WTC11 (cell line): ENCODE data around the gene ASS1. TPM values are rescaled to one million over a fixed set of nuclear protein-coding genes. Genes with fewer than 3 reads are reported as not detected.

Experiments
- ATAC-seq: fragments of 200-7000 bp; cut with Tn5 transposase; 2 replicates; pipeline ENCODE4 v1.10.0; 2021; ENCODE audit warnings: mild to moderate bottlenecking, moderate library complexity
- CTCF ChIA-PET: fragments of 300-600 bp; sonication (Branson Sonifier 250); formaldehyde crosslinking; loops from one replicate; lab custom pipeline; 2021; ENCODE audit warnings: antibody characterized with exemption; lab: Charles Lee
- POLR2A ChIA-PET: fragments of 350-600 bp; sonication (Branson Sonifier 250); formaldehyde crosslinking; loops from one replicate; lab custom pipeline; 2021; ENCODE audit warnings: antibody characterized with exemption; lab: Charles Lee
- DNase-seq: peaks from one replicate; pipeline ENCODE4 v3.0.0; 2021; ENCODE audit warnings: low spot score
- H3K27ac Mint-ChIP-seq: 2 replicates; pipeline ENCODE4 v1.8.0; 2021; ENCODE audit warnings: mixed read lengths
- H3K27me3 Mint-ChIP-seq: 2 replicates; pipeline ENCODE4 v1.8.0; 2021; ENCODE audit warnings: low read depth, mild to moderate bottlenecking, moderate library complexity, mixed read lengths
- H3K36me3 Mint-ChIP-seq: 2 replicates; pipeline ENCODE4 v1.8.0; 2021; ENCODE audit warnings: mixed read lengths
- H3K4me1 Mint-ChIP-seq: 2 replicates; pipeline ENCODE4 v1.8.0; 2022; ENCODE audit warnings: mixed read lengths
- H3K4me3 Mint-ChIP-seq: 2 replicates; pipeline ENCODE4 v1.8.0; 2021; ENCODE audit warnings: mild to moderate bottlenecking, moderate library complexity, mixed read lengths
- H3K9me3 Mint-ChIP-seq: 2 replicates; pipeline ENCODE4 v1.8.0; 2021; ENCODE audit warnings: mixed read lengths
- CDX4 ChIP-seq: fragments of 250-450 bp; sonication (Bioruptor Pico); IDR thresholded peaks from 2 replicates; pipeline ENCODE4 v1.9.0; 2021; ENCODE audit warnings: moderate library complexity, mild to moderate bottlenecking, inconsistent platforms, borderline replicate concordance
- CREM ChIP-seq: sonication (generic); formaldehyde crosslinking; IDR thresholded peaks from 2 replicates; pipeline ENCODE4 v1.8.1; 2022; ENCODE audit warnings: mild to moderate bottlenecking, missing genetic modification reagents, moderate library complexity
- GTF2I ChIP-seq: fragments of 250-450 bp; sonication (Bioruptor Pico); conservative IDR thresholded peaks from 2 replicates; pipeline ENCODE4 v1.4.0; 2021; ENCODE audit warnings: mild to moderate bottlenecking
- IRF2 ChIP-seq: sonication (generic); formaldehyde crosslinking; IDR thresholded peaks from 2 replicates; pipeline ENCODE4 v1.8.0; 2022; ENCODE audit warnings: low read depth, missing genetic modification reagents, borderline replicate concordance
- JUN ChIP-seq: sonication (generic); formaldehyde crosslinking; IDR thresholded peaks from 2 replicates; pipeline ENCODE4 v1.8.0; 2023; ENCODE audit warnings: mild to moderate bottlenecking, missing genetic modification reagents
- MXD4 ChIP-seq: fragments of 250-450 bp; sonication (Bioruptor Pico); IDR thresholded peaks from 2 replicates; pipeline ENCODE4 v1.8.0; 2021; ENCODE audit warnings: mild to moderate bottlenecking, moderate library complexity, borderline replicate concordance
- NFATC4 ChIP-seq: fragments of 250-450 bp; sonication (Bioruptor Pico); IDR thresholded peaks from 2 replicates; pipeline ENCODE4 v1.9.0; 2021; ENCODE audit warnings: mild to moderate bottlenecking
- NFE2L1 ChIP-seq: sonication (generic); formaldehyde crosslinking; IDR thresholded peaks from 2 replicates; pipeline ENCODE4 v1.8.1; 2023; ENCODE audit warnings: missing genetic modification reagents
- NR2C2 ChIP-seq: sonication (generic); formaldehyde crosslinking; IDR thresholded peaks from 2 replicates; pipeline ENCODE4 v1.8.0; 2022; ENCODE audit warnings: mild to moderate bottlenecking, missing genetic modification reagents
- PRDM15 ChIP-seq: sonication (generic); formaldehyde crosslinking; IDR thresholded peaks from 2 replicates; pipeline ENCODE4 v1.8.0; 2022; ENCODE audit warnings: missing genetic modification reagents
- RELA ChIP-seq: sonication (generic); formaldehyde crosslinking; IDR thresholded peaks from 2 replicates; pipeline ENCODE4 v1.8.1; 2022; ENCODE audit warnings: missing genetic modification reagents, mild to moderate bottlenecking, borderline replicate concordance
- ZNF138 ChIP-seq: sonication (generic); formaldehyde crosslinking; conservative IDR thresholded peaks from 2 replicates; pipeline ENCODE4 v1.8.1; 2022; ENCODE audit warnings: mild to moderate bottlenecking, moderate library complexity, missing genetic modification reagents
- ZNF263 ChIP-seq: sonication (generic); formaldehyde crosslinking; IDR thresholded peaks from 2 replicates; pipeline ENCODE4 v1.8.1; 2022; ENCODE audit warnings: low read depth, mild to moderate bottlenecking, moderate library complexity, missing genetic modification reagents
- ZNF281 ChIP-seq: sonication (generic); formaldehyde crosslinking; IDR thresholded peaks from 2 replicates; pipeline ENCODE4 v1.8.0; 2023; ENCODE audit warnings: mild to moderate bottlenecking, missing genetic modification reagents
- ZNF416 ChIP-seq: fragments of 250-450 bp; sonication (Bioruptor Pico); IDR thresholded peaks from 2 replicates; pipeline ENCODE4 v1.9.0; 2021; ENCODE audit warnings: mild to moderate bottlenecking, inconsistent platforms
- ZNF671 ChIP-seq: fragments of 250-450 bp; sonication (Bioruptor Pico); IDR thresholded peaks from 2 replicates; pipeline ENCODE4 v1.8.0; 2021; ENCODE audit warnings: mild to moderate bottlenecking
- ZSCAN18 ChIP-seq: fragments of 250-450 bp; sonication (Bioruptor Pico); IDR thresholded peaks from 2 replicates; pipeline ENCODE4 v2.1.2; 2022; ENCODE audit warnings: mild to moderate bottlenecking, moderate library complexity
- total RNA-seq: library from RNA; stranded (reverse); gene quantifications from 3 replicates; pipeline ENCODE4 v1.2.3, GENCODE V29; 2021
- TF ChIP-seq, protein P1 (sequence below): fragments of 250-450 bp; sonication (Bioruptor Pico); IDR thresholded peaks from 2 replicates; pipeline ENCODE4 v1.9.0; 2021; ENCODE audit warnings: mild to moderate bottlenecking
- TF ChIP-seq, protein P2 (sequence below): sonication (generic); formaldehyde crosslinking; IDR thresholded peaks from 2 replicates; pipeline ENCODE4 v1.8.1; 2022; ENCODE audit warnings: low read depth, missing genetic modification reagents, borderline replicate concordance

Gene ASS1
- total RNA-seq, 1 experiment from 2014 or later, result 95.7 TPM

DNA sequence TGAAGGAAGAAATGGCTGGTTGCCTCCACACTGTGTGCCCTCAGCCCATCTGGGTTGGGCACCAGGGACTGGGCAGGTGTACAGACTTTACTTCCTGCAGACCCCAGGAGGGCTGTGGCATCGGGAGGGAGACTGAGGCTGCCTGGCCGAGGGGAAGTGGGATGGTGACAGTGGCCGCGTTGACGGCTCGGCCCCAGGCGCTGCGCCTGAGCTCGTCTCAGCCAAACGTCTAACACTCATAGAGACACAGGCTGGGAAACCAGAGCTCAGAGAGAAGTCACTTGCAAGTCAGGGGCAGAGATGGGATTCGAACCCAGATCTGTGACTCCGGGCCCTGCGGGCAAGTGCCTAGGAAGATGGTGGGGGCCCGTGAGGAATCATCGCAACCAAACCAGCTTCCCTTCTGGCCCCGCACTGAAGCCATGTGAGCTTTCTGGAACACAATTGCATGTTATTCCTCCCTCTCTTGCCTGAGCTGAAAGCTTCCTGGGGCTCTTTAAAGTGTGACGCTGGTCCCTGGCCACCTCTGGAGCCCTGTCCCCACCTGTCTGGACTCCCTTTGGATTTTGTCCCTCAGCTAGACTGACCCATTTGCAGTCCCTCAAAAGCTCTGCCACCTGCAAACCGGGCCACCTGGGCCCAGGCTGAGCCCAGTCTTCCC lies 81.6 kb downstream of the ASS1 start:
- DNase-seq (no peak), ATAC-seq (no peak)
- Mint-ChIP-seq H3K27ac (peak overlapping the region; percentile 45; the same call in 1 of the 2 replicates), H3K4me3 (no peak overlapping the region), H3K36me3 (no peaks in the 10 kb centered on the region), H3K9me3 (no peaks in the 10 kb centered on the region), H3K4me1 (peaks cover 32% of the 10 kb centered on the region), H3K27me3 (no peaks in the 10 kb centered on the region)
- POLR2A ChIA-PET, result no interaction called here
- TF ChIP-seq ZNF138 (CRISPR knock-in tag) (no peak), RELA (CRISPR knock-in tag) (no peak), ZSCAN18 (no peak), CDX4 (CRISPR knock-in tag) (no peak), CREM (CRISPR knock-in tag) (no peak), NFE2L1 (CRISPR knock-in tag) (no peak), ZNF281 (CRISPR knock-in tag) (no peak), ZNF263 (no peak), NR2C2 (no peak), NFATC4 (no peak), JUN (CRISPR knock-in tag) (no peak), PRDM15 (CRISPR knock-in tag) (no peak), GTF2I (CRISPR knock-in tag) (no peak), MXD4 (CRISPR knock-in tag) (no peak), ZNF416 (CRISPR knock-in tag) (no peak), IRF2 (CRISPR knock-in tag) (no peak), ZNF671 (CRISPR knock-in tag) (no peak)
- TF ChIP-seq, protein P1, sequence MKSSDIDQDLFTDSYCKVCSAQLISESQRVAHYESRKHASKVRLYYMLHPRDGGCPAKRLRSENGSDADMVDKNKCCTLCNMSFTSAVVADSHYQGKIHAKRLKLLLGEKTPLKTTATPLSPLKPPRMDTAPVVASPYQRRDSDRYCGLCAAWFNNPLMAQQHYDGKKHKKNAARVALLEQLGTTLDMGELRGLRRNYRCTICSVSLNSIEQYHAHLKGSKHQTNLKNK (CRISPR knock-in tag), result no peak
- TF ChIP-seq, protein P2, sequence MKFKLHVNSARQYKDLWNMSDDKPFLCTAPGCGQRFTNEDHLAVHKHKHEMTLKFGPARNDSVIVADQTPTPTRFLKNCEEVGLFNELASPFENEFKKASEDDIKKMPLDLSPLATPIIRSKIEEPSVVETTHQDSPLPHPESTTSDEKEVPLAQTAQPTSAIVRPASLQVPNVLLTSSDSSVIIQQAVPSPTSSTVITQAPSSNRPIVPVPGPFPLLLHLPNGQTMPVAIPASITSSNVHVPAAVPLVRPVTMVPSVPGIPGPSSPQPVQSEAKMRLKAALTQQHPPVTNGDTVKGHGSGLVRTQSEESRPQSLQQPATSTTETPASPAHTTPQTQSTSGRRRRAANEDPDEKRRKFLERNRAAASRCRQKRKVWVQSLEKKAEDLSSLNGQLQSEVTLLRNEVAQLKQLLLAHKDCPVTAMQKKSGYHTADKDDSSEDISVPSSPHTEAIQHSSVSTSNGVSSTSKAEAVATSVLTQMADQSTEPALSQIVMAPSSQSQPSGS (CRISPR knock-in tag), result no peak
- CTCF ChIA-PET, result no interaction called here
